ENCODE results near the gene ALG10.

Gene ALG10

GRCh38 chr12:34048714-34049113, 26.4 kb downstream of the ALG10 start:
- no peak overlapping the region for H3K4me3 ChIP-seq (ENCODE audit: low read depth, low read length)
- no peak for DNase-seq (ENCODE audit: low read depth)
- TF ChIP-seq CTCF (IDR thresholded peaks at IDR 0.05; ENCODE audit: insufficient read depth, low read depth, low read length, missing control alignments) = no peak

GRCh38 chr12:34051486-34051885, 29.2 kb downstream of the ALG10 start:
- DNase-seq (ENCODE audit: low read depth) = no peak
- TF ChIP-seq CTCF (IDR thresholded peaks at IDR 0.05; ENCODE audit: insufficient read depth, low read depth, low read length, missing control alignments) = no peak
- H3K4me3 ChIP-seq (ENCODE audit: low read depth, low read length) = no peak overlapping the region

- DNase-seq (ENCODE audit: low read depth) = no peak
- H3K4me3 ChIP-seq (ENCODE audit: low read depth, low read length) = no peak overlapping the region
- TF ChIP-seq CTCF (IDR thresholded peaks at IDR 0.05; ENCODE audit: insufficient read depth, low read depth, low read length, missing control alignments) = no peak
Observed at GRCh38 chr12:34054938-34055337, 32.6 kb downstream of the ALG10 start.
